Astrocyte (in vitro differentiated cells and primary cell): ENCODE data around the gene CFAP99. TPM values are rescaled to one million over a fixed set of nuclear protein-coding genes. Genes with fewer than 3 reads are reported as not detected.

Experiments
- DNase-seq: peaks from one replicate; pipeline ENCODE4 v3.0.0-alpha.2; 2010; ENCODE audit warnings: low read depth
- FAIRE-seq: peaks from 2 replicates; lab custom pipeline; 2011; peaks lifted over from hg19 to GRCh38; lab: Jason Lieb, UNC
- H2AFZ ChIP-seq: 2 replicates; pipeline ENCODE4 v1.6.0; 2012; ENCODE audit warnings: low read depth, low read length, inconsistent platforms
- H3K27ac ChIP-seq: 2 replicates; pipeline ENCODE4 v1.5.1; 2011; ENCODE audit warnings: low read depth, low read length, inconsistent platforms
- H3K27me3 ChIP-seq: 2 replicates; pipeline ENCODE4 v1.6.0; 2011; ENCODE audit warnings: low read length, inconsistent platforms; ENCODE audit not compliant: insufficient read depth
- H3K36me3 ChIP-seq: 2 replicates; pipeline ENCODE4 v1.5.1; 2011; ENCODE audit warnings: low read length, inconsistent platforms; ENCODE audit not compliant: insufficient read depth
- H3K4me1 ChIP-seq: 2 replicates; pipeline ENCODE4 v1.5.1; 2011; ENCODE audit warnings: low read length, inconsistent platforms; ENCODE audit not compliant: insufficient read depth
- H3K4me2 ChIP-seq: 2 replicates; pipeline ENCODE4 v1.6.0; 2012; ENCODE audit warnings: low read length, inconsistent platforms
- H3K4me3 ChIP-seq: 2 replicates; pipeline ENCODE4 v1.5.1; 2011; ENCODE audit warnings: low read depth, mild to moderate bottlenecking, low read length, inconsistent platforms; ENCODE audit not compliant: insufficient read depth
- H3K79me2 ChIP-seq: 2 replicates; pipeline ENCODE4 v1.6.0; 2012; ENCODE audit warnings: mild to moderate bottlenecking, low read length, inconsistent platforms; ENCODE audit not compliant: insufficient read depth
- H3K9ac ChIP-seq: 2 replicates; pipeline ENCODE4 v1.6.0; 2012; ENCODE audit warnings: mild to moderate bottlenecking, low read length, inconsistent platforms
- H3K9me3 ChIP-seq: 2 replicates; pipeline ENCODE4 v1.5.1; 2012; ENCODE audit warnings: low read depth, mild to moderate bottlenecking, low read length, inconsistent platforms; ENCODE audit not compliant: insufficient read depth
- H4K20me1 ChIP-seq: 2 replicates; pipeline ENCODE4 v1.6.0; 2012; ENCODE audit warnings: low read length, inconsistent platforms; ENCODE audit not compliant: insufficient read depth
- H3K27ac Mint-ChIP-seq: one replicate; pipeline ENCODE4 v1.8.0; 2021; ENCODE audit warnings: mild to moderate bottlenecking, mixed read lengths; ENCODE audit not compliant: unreplicated experiment
- H3K27me3 Mint-ChIP-seq: one replicate; pipeline ENCODE4 v1.8.0; 2021; ENCODE audit warnings: low read depth, mixed read lengths; ENCODE audit not compliant: unreplicated experiment
- H3K36me3 Mint-ChIP-seq: one replicate; pipeline ENCODE4 v1.8.0; 2021; ENCODE audit warnings: low read depth, mixed read lengths; ENCODE audit not compliant: unreplicated experiment
- H3K4me1 Mint-ChIP-seq: one replicate; pipeline ENCODE4 v1.8.0; 2021; ENCODE audit warnings: low read depth, mixed read lengths; ENCODE audit not compliant: unreplicated experiment
- H3K4me3 Mint-ChIP-seq: one replicate; pipeline ENCODE4 v1.8.0; 2021; ENCODE audit warnings: mild to moderate bottlenecking, moderate library complexity, mixed read lengths; ENCODE audit not compliant: unreplicated experiment
- H3K9me3 Mint-ChIP-seq: one replicate; pipeline ENCODE4 v1.8.0; 2021; ENCODE audit warnings: mild to moderate bottlenecking, mixed read lengths; ENCODE audit not compliant: unreplicated experiment
- EZH2 ChIP-seq: IDR thresholded peaks from 2 replicates; pipeline ENCODE4 v1.6.1; 2012; ENCODE audit warnings: mild to moderate bottlenecking, low read length, inconsistent platforms; ENCODE audit not compliant: insufficient read depth
- total RNA-seq: library from RNA; stranded (reverse); gene quantifications from 2 replicates; pipeline ENCODE4 v1.2.1, GENCODE V29; 2021
- TF ChIP-seq, protein P1 (sequence below): IDR thresholded peaks from 2 replicates; pipeline ENCODE4 v1.5.1; 2011; ENCODE audit warnings: low read depth, mild to moderate bottlenecking, inconsistent platforms, low read length, moderate library complexity; ENCODE audit not compliant: insufficient read depth

CFAP99 gene
- total RNA-seq, 1 donor from 2014 or later, result not detected

DNA sequence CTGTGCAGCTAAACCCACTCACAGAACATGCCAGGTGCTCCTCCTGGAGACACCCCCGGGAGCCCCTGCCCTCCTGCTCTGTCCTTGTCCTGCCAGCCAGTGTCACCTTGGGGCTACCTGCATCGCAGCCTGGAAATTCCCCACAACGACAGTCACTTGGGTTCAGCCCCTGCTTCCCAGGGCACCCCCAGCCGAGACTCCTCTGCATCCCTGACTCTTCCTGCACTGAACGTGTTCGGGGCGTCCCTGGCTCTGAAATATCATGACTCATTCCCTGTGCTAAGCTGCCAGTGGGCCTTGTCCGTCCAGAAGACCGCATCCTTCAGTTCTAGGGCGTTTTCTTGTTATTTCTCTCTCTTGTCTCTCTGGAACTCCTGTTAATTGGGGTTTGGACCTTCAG is 5.8 kb downstream of the CFAP99 start:
- no peak for TF ChIP-seq EZH2
- TF ChIP-seq, protein P1, sequence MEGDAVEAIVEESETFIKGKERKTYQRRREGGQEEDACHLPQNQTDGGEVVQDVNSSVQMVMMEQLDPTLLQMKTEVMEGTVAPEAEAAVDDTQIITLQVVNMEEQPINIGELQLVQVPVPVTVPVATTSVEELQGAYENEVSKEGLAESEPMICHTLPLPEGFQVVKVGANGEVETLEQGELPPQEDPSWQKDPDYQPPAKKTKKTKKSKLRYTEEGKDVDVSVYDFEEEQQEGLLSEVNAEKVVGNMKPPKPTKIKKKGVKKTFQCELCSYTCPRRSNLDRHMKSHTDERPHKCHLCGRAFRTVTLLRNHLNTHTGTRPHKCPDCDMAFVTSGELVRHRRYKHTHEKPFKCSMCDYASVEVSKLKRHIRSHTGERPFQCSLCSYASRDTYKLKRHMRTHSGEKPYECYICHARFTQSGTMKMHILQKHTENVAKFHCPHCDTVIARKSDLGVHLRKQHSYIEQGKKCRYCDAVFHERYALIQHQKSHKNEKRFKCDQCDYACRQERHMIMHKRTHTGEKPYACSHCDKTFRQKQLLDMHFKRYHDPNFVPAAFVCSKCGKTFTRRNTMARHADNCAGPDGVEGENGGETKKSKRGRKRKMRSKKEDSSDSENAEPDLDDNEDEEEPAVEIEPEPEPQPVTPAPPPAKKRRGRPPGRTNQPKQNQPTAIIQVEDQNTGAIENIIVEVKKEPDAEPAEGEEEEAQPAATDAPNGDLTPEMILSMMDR, result no peak
- Histone ChIP-seq H3K27ac (no peak overlapping the region), H3K9ac (no peak overlapping the region), H3K36me3 (no peaks in the 10 kb centered on the region), H3K27me3 (peaks cover 25% of the 10 kb centered on the region), H3K4me3 (no peak overlapping the region), H3K4me1 (no peaks in the 10 kb centered on the region), H3K9me3 (no peaks in the 10 kb centered on the region), H4K20me1 (no peaks in the 10 kb centered on the region), H2AFZ (no peak overlapping the region), H3K79me2 (no peaks in the 10 kb centered on the region), H3K4me2 (no peak overlapping the region)
- peaks cover 3% of the 10 kb centered on the region for H3K4me1 Mint-ChIP-seq
- H3K36me3 Mint-ChIP-seq, result no peaks in the 10 kb centered on the region
- peak overlapping the region; percentile 13 for H3K27ac Mint-ChIP-seq
- peaks cover 63% of the 10 kb centered on the region for H3K27me3 Mint-ChIP-seq
- H3K9me3 Mint-ChIP-seq, result peaks cover 8% of the 10 kb centered on the region
- DNase-seq, result peak; percentile 16
- no peak for FAIRE-seq
- no peak overlapping the region for H3K4me3 Mint-ChIP-seq

DNA sequence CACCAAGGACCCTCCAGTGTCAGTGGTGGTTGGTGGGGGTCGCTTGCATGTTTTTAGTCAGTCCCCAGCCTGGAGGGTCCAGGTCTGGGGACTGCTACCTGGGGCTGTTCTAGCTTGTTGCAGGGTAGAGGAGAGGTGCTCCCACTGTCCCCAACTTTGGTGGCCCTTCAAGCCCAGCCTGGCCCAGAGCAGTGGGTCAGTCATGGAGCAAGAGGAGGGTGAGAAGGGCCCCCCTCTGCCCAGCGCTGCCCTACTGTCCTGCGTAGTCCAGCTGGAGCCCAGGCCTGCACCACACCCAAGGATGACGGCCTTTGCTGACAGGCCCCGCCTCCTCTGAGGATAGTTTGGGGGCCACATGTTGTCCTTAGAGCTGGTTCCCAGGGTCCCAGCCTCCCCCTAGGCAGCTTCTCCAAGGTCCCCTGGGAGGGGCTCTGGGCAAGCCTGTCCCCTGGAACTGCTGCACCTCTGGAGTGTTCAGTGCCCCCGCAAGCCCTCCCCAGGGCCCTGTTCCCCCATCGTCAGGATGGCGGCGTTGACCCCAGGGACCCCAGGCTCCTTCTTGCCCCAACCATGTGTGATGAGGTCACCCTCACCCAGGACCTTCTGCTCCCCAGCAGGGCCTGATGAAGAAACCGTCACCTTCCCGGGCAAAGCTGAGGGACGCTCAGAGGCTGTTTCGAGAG is 6.8 kb downstream of the CFAP99 start:
- TF ChIP-seq EZH2, result no peak
- TF ChIP-seq, protein P1, result no peak
- Histone ChIP-seq H3K4me3 (no peak overlapping the region), H3K27me3 (peaks cover 15% of the 10 kb centered on the region), H3K27ac (no peak overlapping the region), H3K4me2 (no peak overlapping the region), H3K79me2 (no peaks in the 10 kb centered on the region), H3K4me1 (no peaks in the 10 kb centered on the region), H3K9me3 (no peaks in the 10 kb centered on the region), H3K36me3 (no peaks in the 10 kb centered on the region), H4K20me1 (no peaks in the 10 kb centered on the region), H2AFZ (no peak overlapping the region), H3K9ac (no peak overlapping the region)
- Mint-ChIP-seq H3K4me3 (no peak overlapping the region), H3K36me3 (no peaks in the 10 kb centered on the region), H3K4me1 (peaks cover 3% of the 10 kb centered on the region), H3K9me3 (no peaks in the 10 kb centered on the region), H3K27ac (no peak overlapping the region), H3K27me3 (peaks cover 53% of the 10 kb centered on the region)
- no peak for DNase-seq
- FAIRE-seq, result no peak

DNA sequence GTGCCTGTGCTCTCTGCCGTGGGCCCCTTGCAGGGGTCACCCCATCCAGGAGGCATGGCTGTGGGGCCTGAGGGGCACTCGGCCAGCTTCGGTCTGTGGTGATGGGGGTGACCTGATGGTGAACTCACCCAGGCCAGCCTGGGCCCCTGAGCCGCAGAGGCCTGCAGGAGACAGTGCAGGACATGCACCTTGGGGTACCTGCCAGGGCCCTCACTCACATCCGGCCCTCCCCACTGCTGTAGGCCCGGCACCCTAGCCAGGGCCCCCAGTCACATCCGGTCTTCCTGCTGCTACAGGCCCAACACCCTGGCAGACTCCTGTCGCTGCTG is 7.3 kb downstream of the CFAP99 start:
- TF ChIP-seq, protein P1, result no peak
- no peak for TF ChIP-seq EZH2
- no peak overlapping the region for H3K4me2 ChIP-seq
- H3K79me2 ChIP-seq, result no peaks in the 10 kb centered on the region
- DNase-seq (no peak), FAIRE-seq (no peak)
- Mint-ChIP-seq H3K9me3 (no peaks in the 10 kb centered on the region), H3K4me3 (no peak overlapping the region), H3K27ac (no peak overlapping the region), H3K36me3 (no peaks in the 10 kb centered on the region), H3K27me3 (peaks cover 48% of the 10 kb centered on the region), H3K4me1 (peaks cover 3% of the 10 kb centered on the region)
- H4K20me1 ChIP-seq, result no peaks in the 10 kb centered on the region
- H3K27ac ChIP-seq, result no peak overlapping the region
- no peak overlapping the region for H3K4me3 ChIP-seq
- no peak overlapping the region for H2AFZ ChIP-seq
- H3K4me1 ChIP-seq, result no peaks in the 10 kb centered on the region
- peaks cover 10% of the 10 kb centered on the region for H3K27me3 ChIP-seq
- H3K9ac ChIP-seq, result no peak overlapping the region
- no peaks in the 10 kb centered on the region for H3K36me3 ChIP-seq
- no peaks in the 10 kb centered on the region for H3K9me3 ChIP-seq
